ENCODE measurements around the gene BCL11B.

- TF ChIP-seq CTCF (IDR thresholded peaks at IDR 0.05; ENCODE audit: low read depth, low read length, missing input control) (no peak), GABPA (IDR thresholded peaks at IDR 0.05 in 1 of 2, conservative IDR thresholded peaks at IDR 0.05 in 1 of 2) (no peak), TAF1 (conservative IDR thresholded peaks at IDR 0.05) (no peak), RAD21 (IDR thresholded peaks at IDR 0.05) (no peak), ZBTB33 (IDR thresholded peaks at IDR 0.05) (no peak), REST (IDR thresholded peaks at IDR 0.05) (no peak), MAX (IDR thresholded peaks at IDR 0.05) (no peak), HNF4G (IDR thresholded peaks at IDR 0.05) (no peak), ATF3 (IDR thresholded peaks at IDR 0.05) (no peak), SP1 (IDR thresholded peaks at IDR 0.05) (no peak), JUND (IDR thresholded peaks at IDR 0.05) (no peak), FOXA1 (IDR thresholded peaks at IDR 0.05) (no peak)
Measured at GRCh38 chr14:99244367-99244901, 27.6 kb downstream of the BCL11B start.

Data from liver (tissue), 3 donors.